Measurements from ENCODE around the gene NADSYN1.

GRCh38 chr11:71444811-71445210 is 8.2 kb upstream of the NADSYN1 start:
- TF ChIP-seq CTCF (IDR thresholded peaks at IDR 0.05) (no peak), POLR2A (IDR thresholded peaks at IDR 0.05) (no peak)

Data from body of pancreas (tissue), 4 donors.